GM18498 (cell line): ENCODE measurements around the gene OTUD7B.
"Not testable (repeated sequence)": the region's sequence is repeated elsewhere in the genome, so short reads cannot be mapped to it uniquely, and the experiment has no call there.

Experiments used
- ATAC-seq: cut with Tn5 transposase; IDR thresholded peaks from one replicate; pipeline ENCODE4 v1.9.1; 2021; ENCODE audit warnings: mild to moderate bottlenecking, moderate library complexity; ENCODE audit not compliant: unreplicated experiment

The OTUD7B gene

GRCh38 chr1:149957548-149957947 lies 53.0 kb downstream of the OTUD7B start:
- not testable (repeated sequence) for ATAC-seq

GRCh38 chr1:149949911-149950310 lies 60.6 kb downstream of the OTUD7B start:
- ATAC-seq, result no peak

- ATAC-seq, result no peak
Measured at GRCh38 chr1:149945206-149945605, 65.3 kb downstream of the OTUD7B start.

GRCh38 chr1:149942885-149943284 lies 67.6 kb downstream of the OTUD7B start:
- no peak for ATAC-seq

GRCh38 chr1:149942207-149942606 lies 68.3 kb downstream of the OTUD7B start:
- no peak for ATAC-seq

GRCh38 chr1:149940427-149940826 lies 70.1 kb downstream of the OTUD7B start:
- no peak for ATAC-seq

- ATAC-seq, result not testable (repeated sequence)
Measured at GRCh38 chr1:149938668-149939003, 71.9 kb downstream of the OTUD7B start.

- no peak for ATAC-seq
Measured at GRCh38 chr1:149937759-149938158, 72.8 kb downstream of the OTUD7B start.

- ATAC-seq, result no peak
Measured at GRCh38 chr1:149936992-149937705, 73.4 kb downstream of the OTUD7B start.

- no peak for ATAC-seq
Measured at GRCh38 chr1:149936170-149936991, 74.1 kb downstream of the OTUD7B start, which contains the start of gene MTMR11. TSS of gene MTMR11 (minus strand) at chr1:149936879. CDS start at chr1:149936647, 232 bp downstream.

- ATAC-seq, result no peak
Measured at GRCh38 chr1:149934356-149934755, 76.2 kb downstream of the OTUD7B start.

- no peak for ATAC-seq
Measured at GRCh38 chr1:149933208-149933607, 77.3 kb downstream of the OTUD7B start.

- no peak for ATAC-seq
Measured at GRCh38 chr1:149932474-149932873, 78.1 kb downstream of the OTUD7B start.

GRCh38 chr1:149931212-149931790 lies 79.2 kb downstream of the OTUD7B start:
- ATAC-seq, result no peak

- no peak for ATAC-seq
Measured at GRCh38 chr1:149929856-149930255, 80.7 kb downstream of the OTUD7B start.

GRCh38 chr1:149928401-149928724 lies 82.2 kb downstream of the OTUD7B start:
- no peak for ATAC-seq

GRCh38 chr1:149927563-149928400 lies 82.7 kb downstream of the OTUD7B start, which contains the start of gene SF3B4:
TSS of gene SF3B4 (minus strand) at chr1:149927803. CDS start at chr1:149927759, 44 bp downstream.
- peak; percentile 96 for ATAC-seq

GRCh38 chr1:149927056-149927562 lies 83.4 kb downstream of the OTUD7B start:
- no peak for ATAC-seq

- ATAC-seq, result no peak
Measured at GRCh38 chr1:149926296-149926695, 84.2 kb downstream of the OTUD7B start.

GRCh38 chr1:149925751-149926150 lies 84.8 kb downstream of the OTUD7B start:
- ATAC-seq, result no peak

- no peak for ATAC-seq
Measured at GRCh38 chr1:149925345-149925744, 85.2 kb downstream of the OTUD7B start.
